Stomach (tissue), 9 donors: ENCODE data around the gene IL6ST. TPM values are rescaled to one million over a fixed set of nuclear protein-coding genes. Genes with fewer than 3 reads are reported as not detected.
"Not testable (repeated sequence)": the region's sequence is repeated elsewhere in the genome, so short reads cannot be mapped to it uniquely, and the experiment has no call there.

ENCODE experiments used
- DNase-seq, 2 donors: peaks; one replicate each; pipeline versions ENCODE4 v3.0.0 to v3.0.0-alpha.2; 2013 to 2019
- H3K27ac ChIP-seq, 5 donors: fragments of 200-600 bp in 4 of 5; sonication (generic) in 4 of 5; one replicate each; pipeline ENCODE4 v1.5.1; 2013 to 2019; ENCODE audit warnings: mild to moderate bottlenecking in 1 of 5, moderate library complexity in 1 of 5
- H3K27me3 ChIP-seq, 3 donors: fragments of 200-600 bp; sonication (generic); one replicate each; pipeline ENCODE4 v1.5.1; 2017 to 2019; ENCODE audit warnings: mixed run types in 1 of 3
- H3K36me3 ChIP-seq, 4 donors: fragments of 200-600 bp; sonication (generic); 1 replicate in 3 of 4; 2 replicates in 1 of 4; pipeline ENCODE4 v1.5.1; 2016 to 2019
- H3K4me1 ChIP-seq, 4 donors: fragments of 200-600 bp; sonication (generic); one replicate each; pipeline ENCODE4 v1.5.1; 2016 to 2019
- H3K4me3 ChIP-seq, 4 donors: fragments of 200-600 bp; sonication (generic) in 3 of 4; one replicate each; pipeline ENCODE4 v1.5.1; 2016 to 2019; ENCODE audit warnings: mild to moderate bottlenecking in 1 of 4
- H3K9me3 ChIP-seq, 4 donors: fragments of 200-600 bp; sonication (generic); one replicate each; pipeline ENCODE4 v1.5.1; 2016 to 2019
- EP300 ChIP-seq: sonication (generic); formaldehyde crosslinking; IDR thresholded peaks from one replicate; pipeline ENCODE4 v1.6.1; 2017; ENCODE audit warnings: antibody characterized with exemption
- POLR2A ChIP-seq, 4 donors: fragments of 450-650 bp; IDR thresholded peaks; one replicate each; pipeline ENCODE4 v1.6.1; 2016; ENCODE audit warnings: antibody characterized with exemption in 4 of 4, control low read depth in 2 of 4, mild to moderate bottlenecking in 1 of 4, moderate library complexity in 1 of 4
- POLR2AphosphoS5 ChIP-seq, 3 donors: sonication (generic); formaldehyde crosslinking; IDR thresholded peaks; one replicate each; pipeline ENCODE4 v1.6.1; 2016; ENCODE audit warnings: antibody characterized with exemption in 3 of 3
- WGBS, 5 donors: extraction: QIAGEN DNeasy Blood & Tissue Kit in 3 of 5; methylation state at CpG; one replicate each; pipeline versions ENCODE4 v1.1.5 to v1.1.7; 2013 to 2018; 5-methylcytosine and 5-hydroxymethylcytosine counted together
- intact Hi-C: fragments of 100-400 bp; cut with DNase I; formaldehyde crosslinking; loops from one replicate; pipeline ENCODE4 v1.15.1; 2023; ENCODE audit warnings: low total_unique reads
- polyA plus RNA-seq, 3 donors: library from polyadenylated mRNA; stranded (reverse); fragments of 200-250 nt; gene quantifications; one replicate each; pipeline ENCODE4 v1.2.3, GENCODE V29; 2013
- total RNA-seq, 5 donors: library from RNA; depleted of rRNA; stranded (reverse); fragments of >200 nt; gene quantifications; one replicate each; pipeline versions ENCODE4 v1.1.0 to v1.2.3, GENCODE V29; 2014 to 2016
- TF ChIP-seq, protein P1 (sequence below), 7 experiments: fragments of 450-650 bp in 4 of 7; fragments of 200-600 bp in 3 of 7; sonication (generic) in 3 of 7; IDR thresholded peaks; one replicate each; pipeline ENCODE4 v1.5.1; 2016 to 2019; ENCODE audit warnings: antibody characterized with exemption in 7 of 7, control low read depth in 2 of 7, mild to moderate bottlenecking in 1 of 7
- donor health status: healthy with polysubstance abuse.
- donor health status: Bipolar disorder and iron deficiency.
- donor health status: healthy.

IL6ST gene
- total and polyA plus RNA-seq, 8 donors = 18.5 to 466 (median 53.6) TPM

GRCh38 chr5:55988979-55989638 is 5.7 kb downstream of the IL6ST start:
- H3K27ac ChIP-seq = peak overlapping the region in 2 of 5 donors; percentile 34 to 100
- intact Hi-C loops = no loop called here

DNA sequence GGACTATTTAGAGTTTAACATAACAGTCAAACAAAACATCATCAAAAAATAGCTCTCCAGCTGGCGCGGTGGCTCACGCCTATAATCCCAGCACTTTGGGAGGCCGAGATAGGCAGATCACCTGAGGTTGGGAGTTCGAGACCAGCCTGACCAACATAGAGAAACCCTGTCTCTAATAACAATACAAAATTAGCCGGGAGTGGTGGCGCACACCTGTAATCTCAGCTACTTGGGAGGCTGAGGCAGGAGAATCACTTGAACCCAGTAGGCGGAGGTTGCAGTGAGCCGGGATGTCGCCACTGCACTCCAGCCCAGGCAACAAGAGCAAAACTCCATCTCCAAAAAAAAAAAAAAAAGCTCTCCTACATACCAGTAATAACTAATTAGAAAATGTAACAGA is 6.3 kb downstream of the IL6ST start:
- intact Hi-C loops, H3K27me3 ChIP-seq, H3K9me3 ChIP-seq, DNase-seq, H3K4me3 ChIP-seq: not testable (repeated sequence)
- peak overlapping the region in 1 of 5 donors; percentile 16 for H3K27ac ChIP-seq
- peaks cover 0 to 14% (median 12%) of the 10 kb centered on the region in 4 donors for H3K36me3 ChIP-seq
- WGBS, 5 donors = 95 to 98% (median 97%) methylated on average over 10 of the region's 10 CpGs
- H3K4me1 ChIP-seq = peaks cover 35 to 89% (median 66%) of the 10 kb centered on the region in 4 donors

More at GRCh38 chr5:55988979-55989638, 5.7 kb downstream of the IL6ST start:
- peaks cover 0 to 14% (median 12%) of the 10 kb centered on the region in 4 donors for H3K36me3 ChIP-seq
- no peaks in the 10 kb centered on the region for H3K9me3 ChIP-seq
- DNase-seq = no peak
- H3K27me3 ChIP-seq = no peaks in the 10 kb centered on the region
- H3K4me3 ChIP-seq = peak overlapping the region in 2 of 4 donors; percentile 15 to 68
- H3K4me1 ChIP-seq = peaks cover 35 to 82% (median 62%) of the 10 kb centered on the region in 4 donors
- WGBS, 5 donors = 23 to 51% (median 32%) methylated on average over 4 of the region's 4 CpGs
- TF ChIP-seq EP300 = no peak
- TF ChIP-seq, protein P1, sequence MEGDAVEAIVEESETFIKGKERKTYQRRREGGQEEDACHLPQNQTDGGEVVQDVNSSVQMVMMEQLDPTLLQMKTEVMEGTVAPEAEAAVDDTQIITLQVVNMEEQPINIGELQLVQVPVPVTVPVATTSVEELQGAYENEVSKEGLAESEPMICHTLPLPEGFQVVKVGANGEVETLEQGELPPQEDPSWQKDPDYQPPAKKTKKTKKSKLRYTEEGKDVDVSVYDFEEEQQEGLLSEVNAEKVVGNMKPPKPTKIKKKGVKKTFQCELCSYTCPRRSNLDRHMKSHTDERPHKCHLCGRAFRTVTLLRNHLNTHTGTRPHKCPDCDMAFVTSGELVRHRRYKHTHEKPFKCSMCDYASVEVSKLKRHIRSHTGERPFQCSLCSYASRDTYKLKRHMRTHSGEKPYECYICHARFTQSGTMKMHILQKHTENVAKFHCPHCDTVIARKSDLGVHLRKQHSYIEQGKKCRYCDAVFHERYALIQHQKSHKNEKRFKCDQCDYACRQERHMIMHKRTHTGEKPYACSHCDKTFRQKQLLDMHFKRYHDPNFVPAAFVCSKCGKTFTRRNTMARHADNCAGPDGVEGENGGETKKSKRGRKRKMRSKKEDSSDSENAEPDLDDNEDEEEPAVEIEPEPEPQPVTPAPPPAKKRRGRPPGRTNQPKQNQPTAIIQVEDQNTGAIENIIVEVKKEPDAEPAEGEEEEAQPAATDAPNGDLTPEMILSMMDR (IDR thresholded peaks at IDR 0.05) = no peak
- TF ChIP-seq POLR2A (IDR thresholded peaks at IDR 0.05) = no peak
- no peak for TF ChIP-seq POLR2AphosphoS5 (IDR thresholded peaks at IDR 0.05)

- no peak for TF ChIP-seq POLR2AphosphoS5 (IDR thresholded peaks at IDR 0.05)
- TF ChIP-seq, protein P1 (IDR thresholded peaks at IDR 0.05) = no peak
- TF ChIP-seq POLR2A (IDR thresholded peaks at IDR 0.05) = no peak
- no peak for TF ChIP-seq EP300
- Histone ChIP-seq H3K36me3 (peaks cover 0 to 18% (median 14%) of the 10 kb centered on the region in 4 donors), H3K9me3 (no peaks in the 10 kb centered on the region), H3K27ac (no peak overlapping the region), H3K4me3 (no peak overlapping the region), H3K4me1 (peaks cover 24 to 93% (median 58%) of the 10 kb centered on the region in 4 donors), H3K27me3 (no peaks in the 10 kb centered on the region)
- intact Hi-C loops = no loop called here
- 78 to 84% (median 81%) methylated on average over 4 of the region's 4 CpGs for WGBS, 5 donors
- DNase-seq = no peak
Observed at GRCh38 chr5:55986931-55987330, 7.8 kb downstream of the IL6ST start.

GRCh38 chr5:55985181-55985580 is 9.6 kb downstream of the IL6ST start:
- TF ChIP-seq POLR2AphosphoS5 (IDR thresholded peaks at IDR 0.05) = no peak
- TF ChIP-seq EP300 = no peak
- no peak for TF ChIP-seq POLR2A (IDR thresholded peaks at IDR 0.05)
- TF ChIP-seq, protein P1 (IDR thresholded peaks at IDR 0.05) = no peak

GRCh38 chr5:55983986-55984385 is 10.8 kb downstream of the IL6ST start:
- Histone ChIP-seq H3K4me3 (no peak overlapping the region), H3K36me3 (peaks cover 0 to 46% (median 36%) of the 10 kb centered on the region in 4 donors), H3K27ac (no peak overlapping the region), H3K27me3 (no peaks in the 10 kb centered on the region), H3K4me1 (peaks cover 8 to 87% (median 39%) of the 10 kb centered on the region in 4 donors), H3K9me3 (no peaks in the 10 kb centered on the region)
- TF ChIP-seq POLR2AphosphoS5 (IDR thresholded peaks at IDR 0.05) = no peak
- no peak for DNase-seq
- intact Hi-C loops = no loop called here
- 82 to 90% (median 85%) methylated on average over 2 of the region's 2 CpGs for WGBS, 5 donors

More at GRCh38 chr5:55985181-55985580, 9.6 kb downstream of the IL6ST start:
- H3K27ac ChIP-seq = no peak overlapping the region
- H3K4me3 ChIP-seq = no peak overlapping the region
- H3K36me3 ChIP-seq = peaks cover 0 to 36% (median 31%) of the 10 kb centered on the region in 4 donors
- no peaks in the 10 kb centered on the region for H3K9me3 ChIP-seq
- intact Hi-C loops = no loop called here
- H3K4me1 ChIP-seq = peaks cover 19 to 93% (median 46%) of the 10 kb centered on the region in 4 donors
- DNase-seq = no peak
- H3K27me3 ChIP-seq = no peaks in the 10 kb centered on the region
- 92 to 95% (median 93%) methylated on average over 6 of the region's 6 CpGs for WGBS, 5 donors
